Tibial artery (tissue), 4 donors: ENCODE data around the gene AJM1.

ENCODE experiments used
- DNase-seq, 2 donors: peaks; one replicate each; pipeline ENCODE4 v3.0.0-alpha.2; 2019
- H3K27ac ChIP-seq, 2 donors: fragments of 200-600 bp; sonication (generic) in 1 of 2; 1 replicate in 1 of 2; 2 replicates in 1 of 2; pipeline ENCODE4 v1.5.1; 2018 to 2019; ENCODE audit warnings: mild to moderate bottlenecking in 1 of 2
- H3K27me3 ChIP-seq, 2 donors: fragments of 200-600 bp; sonication (generic) in 1 of 2; one replicate each; pipeline versions ENCODE4 v1.5.1 to v1.6.0; 2016 to 2019
- H3K36me3 ChIP-seq, 3 donors: fragments of 200-600 bp; sonication (generic) in 2 of 3; one replicate each; pipeline ENCODE4 v1.5.1; 2016 to 2019; ENCODE audit warnings: mild to moderate bottlenecking in 2 of 3
- H3K4me1 ChIP-seq, 4 donors: fragments of 200-600 bp; sonication (generic) in 2 of 4; 1 replicate in 3 of 4; 2 replicates in 1 of 4; pipeline ENCODE4 v1.5.1; 2016 to 2019
- H3K4me3 ChIP-seq, 2 donors: fragments of 200-600 bp; sonication (generic) in 1 of 2; 1 replicate in 1 of 2; 2 replicates in 1 of 2; pipeline ENCODE4 v1.5.1; 2018 to 2019; ENCODE audit warnings: mild to moderate bottlenecking in 2 of 2
- H3K9me3 ChIP-seq, 3 donors: fragments of 200-600 bp; sonication (generic) in 1 of 3; one replicate each; pipeline ENCODE4 v1.5.1; 2016 to 2019
- intact Hi-C: fragments of 100-400 bp; cut with DNase I; formaldehyde crosslinking; loops from one replicate; pipeline ENCODE4 v1.15.0; 2023; ENCODE audit warnings: low total_unique reads
- TF ChIP-seq, protein P1 (sequence below), 2 experiments: fragments of 200-600 bp in 1 of 2; fragments of 450-650 bp in 1 of 2; IDR thresholded peaks; one replicate each; pipeline ENCODE4 v1.5.1; 2017 to 2019; ENCODE audit warnings: antibody characterized with exemption in 2 of 2, mild to moderate bottlenecking in 1 of 2, moderate library complexity in 1 of 2

The AJM1 gene

DNA sequence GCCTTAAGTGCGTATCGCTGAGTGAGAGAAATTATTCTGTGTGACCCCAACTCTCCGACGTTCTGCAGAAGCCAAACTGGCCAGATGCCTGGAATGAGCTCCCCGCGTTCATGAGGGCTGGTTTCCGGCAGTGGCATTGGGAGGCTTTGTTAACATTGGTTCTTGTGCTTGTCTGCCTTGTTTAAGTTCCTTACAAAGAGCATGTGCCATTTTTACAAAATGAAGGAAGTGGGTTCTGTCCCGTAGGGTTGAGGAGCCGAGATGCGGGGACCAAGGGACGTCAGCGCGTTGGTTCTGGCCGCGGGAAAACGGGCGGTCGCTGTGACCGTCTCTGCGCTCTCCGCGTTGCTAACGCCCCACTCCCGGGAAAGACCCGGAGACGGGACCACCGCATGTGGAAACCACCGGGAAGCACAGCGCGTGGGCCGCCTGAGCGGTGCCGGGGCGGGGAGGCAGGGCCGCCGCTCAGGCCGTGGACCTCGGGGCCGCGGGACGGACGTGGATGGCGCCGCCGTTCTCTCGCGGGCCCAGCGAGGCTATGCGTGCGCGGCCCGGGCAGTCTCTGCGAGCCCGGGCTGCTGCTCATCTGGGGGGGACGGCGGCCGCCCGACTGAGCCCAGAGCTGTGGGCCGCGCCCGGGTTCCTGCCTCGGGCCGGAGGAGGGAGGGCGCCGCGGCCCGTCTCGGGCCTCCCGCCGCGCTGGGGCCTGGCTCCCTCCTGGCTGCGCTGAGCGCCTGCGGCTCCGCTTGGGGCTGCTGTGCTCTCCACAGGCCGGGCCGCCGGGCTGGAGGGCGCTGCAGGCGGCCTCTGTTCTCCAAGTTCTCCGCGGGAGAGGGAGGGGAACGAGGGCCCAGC, 21.1 kb upstream of the AJM1 start:
- DNase-seq = peak in 1 of 2 donors; percentile 62
- Histone ChIP-seq H3K36me3 (peaks cover 24 to 35% (median 32%) of the 10 kb centered on the region in 3 donors), H3K4me3 (peak overlapping the region; percentile 41 to 45), H3K9me3 (no peaks in the 10 kb centered on the region), H3K27me3 (no peaks in the 10 kb centered on the region), H3K4me1 (peaks cover 0 to 15% (median 6%) of the 10 kb centered on the region in 4 donors), H3K27ac (no peak overlapping the region)
- TF ChIP-seq, protein P1, sequence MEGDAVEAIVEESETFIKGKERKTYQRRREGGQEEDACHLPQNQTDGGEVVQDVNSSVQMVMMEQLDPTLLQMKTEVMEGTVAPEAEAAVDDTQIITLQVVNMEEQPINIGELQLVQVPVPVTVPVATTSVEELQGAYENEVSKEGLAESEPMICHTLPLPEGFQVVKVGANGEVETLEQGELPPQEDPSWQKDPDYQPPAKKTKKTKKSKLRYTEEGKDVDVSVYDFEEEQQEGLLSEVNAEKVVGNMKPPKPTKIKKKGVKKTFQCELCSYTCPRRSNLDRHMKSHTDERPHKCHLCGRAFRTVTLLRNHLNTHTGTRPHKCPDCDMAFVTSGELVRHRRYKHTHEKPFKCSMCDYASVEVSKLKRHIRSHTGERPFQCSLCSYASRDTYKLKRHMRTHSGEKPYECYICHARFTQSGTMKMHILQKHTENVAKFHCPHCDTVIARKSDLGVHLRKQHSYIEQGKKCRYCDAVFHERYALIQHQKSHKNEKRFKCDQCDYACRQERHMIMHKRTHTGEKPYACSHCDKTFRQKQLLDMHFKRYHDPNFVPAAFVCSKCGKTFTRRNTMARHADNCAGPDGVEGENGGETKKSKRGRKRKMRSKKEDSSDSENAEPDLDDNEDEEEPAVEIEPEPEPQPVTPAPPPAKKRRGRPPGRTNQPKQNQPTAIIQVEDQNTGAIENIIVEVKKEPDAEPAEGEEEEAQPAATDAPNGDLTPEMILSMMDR (IDR thresholded peaks at IDR 0.05) = no peak
- intact Hi-C loops = no loop called here

DNA sequence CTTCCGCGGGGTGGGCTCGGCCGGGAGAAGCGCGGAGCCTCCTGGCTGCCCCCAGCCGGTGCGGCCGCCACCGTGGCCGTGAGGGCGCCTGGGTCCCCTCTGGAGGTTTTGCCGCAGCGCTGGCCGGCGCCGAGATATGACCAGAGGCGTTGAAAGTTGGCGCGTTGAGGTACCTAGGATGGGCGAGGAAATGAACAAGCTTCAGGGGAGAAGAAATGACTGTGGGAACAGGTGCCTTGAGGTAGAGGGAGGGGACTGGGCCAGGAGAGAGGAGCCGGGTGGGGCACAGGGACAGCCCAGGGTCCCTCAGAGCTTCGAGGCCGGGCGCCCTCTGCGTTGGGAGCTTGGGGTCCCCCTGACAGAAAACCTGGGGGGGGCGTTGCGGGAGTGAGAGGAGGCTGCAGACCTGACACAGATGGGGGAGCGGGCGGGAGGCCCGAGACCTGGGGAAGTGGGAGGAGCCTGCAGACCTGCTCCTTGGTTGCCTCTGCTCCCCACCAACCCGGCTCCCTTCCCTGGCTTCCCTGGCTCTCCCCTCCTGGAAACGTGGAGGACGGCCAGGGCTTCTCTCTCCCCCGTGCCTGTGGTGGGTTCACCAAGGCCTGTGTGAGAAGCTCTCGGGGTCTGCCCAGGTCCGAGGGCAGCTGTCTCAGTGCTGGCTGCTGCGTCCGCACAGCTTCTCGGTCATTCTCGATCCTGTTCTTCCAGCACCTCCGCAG, 20.3 kb upstream of the AJM1 start:
- TF ChIP-seq, protein P1 (IDR thresholded peaks at IDR 0.05) = no peak
- H3K4me1 ChIP-seq = peaks cover 0 to 15% (median 6%) of the 10 kb centered on the region in 4 donors
- H3K27me3 ChIP-seq = no peaks in the 10 kb centered on the region
- H3K27ac ChIP-seq = no peak overlapping the region
- peaks cover 25 to 43% (median 39%) of the 10 kb centered on the region in 3 donors for H3K36me3 ChIP-seq
- peak in 1 of 2 donors; percentile 59 for DNase-seq
- intact Hi-C loops = no loop called here
- H3K9me3 ChIP-seq = no peaks in the 10 kb centered on the region
- peak overlapping the region; percentile 41 to 45 for H3K4me3 ChIP-seq

DNA sequence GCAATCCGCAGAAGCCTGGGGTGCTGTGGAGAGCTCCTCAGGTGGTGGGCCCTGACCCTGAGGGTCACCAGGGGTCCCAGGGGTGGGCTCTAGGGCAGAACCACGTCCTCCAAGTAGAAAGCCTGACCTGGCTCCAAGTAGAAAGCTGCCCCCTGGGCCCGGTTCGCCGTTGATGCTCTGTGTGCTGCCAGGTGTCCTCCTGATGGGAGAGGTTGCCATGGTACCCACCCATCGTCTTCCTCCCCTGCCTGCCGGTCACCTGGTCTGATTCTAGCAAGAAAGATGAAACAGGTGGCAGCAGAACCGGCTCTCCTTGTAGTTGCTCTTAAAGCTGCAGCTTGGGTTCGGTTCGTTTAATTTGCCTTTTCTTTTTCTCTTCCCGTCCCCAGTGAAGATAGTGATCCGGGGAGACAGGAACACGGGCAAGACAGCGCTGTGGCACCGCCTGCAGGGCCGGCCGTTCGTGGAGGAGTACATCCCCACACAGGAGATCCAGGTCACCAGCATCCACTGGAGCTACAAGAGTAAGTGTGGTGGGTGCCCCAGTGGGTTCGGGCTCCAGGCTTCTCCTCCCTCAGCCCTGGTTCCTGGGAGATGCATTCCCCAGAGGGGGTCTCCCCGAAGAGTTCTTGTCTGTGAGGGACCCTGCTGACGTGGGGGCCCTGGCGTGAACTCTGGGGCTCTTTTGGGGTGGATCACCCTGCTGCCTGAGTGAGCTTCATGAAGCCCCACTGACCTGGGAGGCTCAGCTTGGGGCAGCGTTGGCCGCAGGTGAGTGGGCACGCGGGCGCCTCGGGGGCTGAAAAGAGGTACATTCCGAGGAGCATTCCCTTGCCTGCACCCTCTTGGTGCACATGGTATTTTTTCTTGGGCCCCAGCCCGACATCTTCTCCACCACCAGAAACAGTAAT, 18.9 kb upstream of the AJM1 start:
- peaks cover 0 to 15% (median 6%) of the 10 kb centered on the region in 4 donors for H3K4me1 ChIP-seq
- peaks cover 25 to 53% (median 50%) of the 10 kb centered on the region in 3 donors for H3K36me3 ChIP-seq
- no peaks in the 10 kb centered on the region for H3K27me3 ChIP-seq
- no peak overlapping the region for H3K27ac ChIP-seq
- DNase-seq = no peak
- H3K9me3 ChIP-seq = no peaks in the 10 kb centered on the region
- intact Hi-C loops = no loop called here
- TF ChIP-seq, protein P1 (IDR thresholded peaks at IDR 0.05) = no peak
- no peak overlapping the region for H3K4me3 ChIP-seq

DNA sequence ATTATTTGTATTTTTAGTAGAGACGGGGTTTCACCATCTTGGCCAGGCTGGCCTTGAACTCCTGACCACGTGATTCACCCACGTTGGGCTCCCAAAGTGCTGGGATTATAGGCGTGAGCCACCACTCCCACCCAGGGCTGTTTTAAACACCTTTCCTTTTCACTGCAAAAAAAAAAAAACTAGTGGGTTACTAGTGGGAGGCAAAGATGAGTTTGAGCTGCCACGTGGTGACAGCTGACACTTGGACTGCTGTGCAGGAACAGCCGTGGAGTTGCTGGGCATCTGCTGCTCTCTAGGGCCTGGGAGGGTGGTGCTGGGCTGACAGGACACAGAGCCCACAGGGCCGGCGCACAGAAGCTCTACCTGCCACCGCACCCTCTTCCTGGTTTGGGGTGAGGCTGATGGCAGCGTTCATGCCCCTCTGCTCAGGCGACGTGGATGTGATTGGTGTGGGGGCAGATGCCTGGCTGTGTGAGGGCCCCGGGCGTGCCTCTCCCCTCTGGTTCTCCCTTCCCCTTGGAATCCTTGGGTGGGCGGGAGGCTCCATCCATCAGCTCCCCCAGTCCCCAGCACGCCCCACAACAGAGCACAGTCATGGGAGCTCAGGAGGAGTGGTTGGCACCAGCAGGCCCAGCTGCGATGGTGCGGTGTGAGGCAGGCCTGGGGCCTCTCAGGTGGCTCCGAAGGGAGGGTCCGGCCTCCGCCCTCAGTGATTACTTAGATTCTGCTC, 17.6 kb upstream of the AJM1 start:
- TF ChIP-seq, protein P1 (IDR thresholded peaks at IDR 0.05) = no peak
- H3K9me3 ChIP-seq = no peaks in the 10 kb centered on the region
- no peaks in the 10 kb centered on the region for H3K27me3 ChIP-seq
- DNase-seq = no peak
- intact Hi-C loops = no loop called here
- H3K4me1 ChIP-seq = peaks cover 0 to 15% (median 6%) of the 10 kb centered on the region in 4 donors
- no peak overlapping the region for H3K27ac ChIP-seq
- peaks cover 30 to 65% (median 62%) of the 10 kb centered on the region in 3 donors for H3K36me3 ChIP-seq
- no peak overlapping the region for H3K4me3 ChIP-seq
